ENCODE data around the gene PPARG. TPM values are rescaled to one million over a fixed set of nuclear protein-coding genes. Genes with fewer than 3 reads are reported as not detected.

PPARG gene
- total and polyA plus RNA-seq, 2 donors (not counting 3 experiments of a cell fraction or from before 2014, with no cell fraction given) = 0.15 to 1.3 TPM

- DNase-seq (ENCODE audit: low read depth, low spot score) (no peak), FAIRE-seq (no peak)
- Histone ChIP-seq H3K4me1 (ENCODE audit: control insufficient read depth, extremely low read depth, insufficient read depth, low read length) (no peaks in the 10 kb centered on the region), H3K9ac (replicated peaks; ENCODE audit: extremely low read depth, insufficient read depth, low read length) (no peak overlapping the region), H3K36me3 (ENCODE audit: control insufficient read depth in 2 of 2, extremely low read depth in 1 of 2, insufficient read depth in 2 of 2, low read length in 2 of 2) (no peaks in the 10 kb centered on the region), H3K79me2 (ENCODE audit: control insufficient read depth, insufficient read depth, low read length) (no peaks in the 10 kb centered on the region), H3K9me1 (replicated peaks; ENCODE audit: control insufficient read depth, extremely low read depth, insufficient read depth, low read length) (no peaks in the 10 kb centered on the region), H3K4me2 (ENCODE audit: insufficient read depth, low read length) (no peak overlapping the region), H3K4me3 (replicated peaks in 1 of 3; ENCODE audit: insufficient read depth in 1 of 3, low read depth in 1 of 3, low read length in 3 of 3) (no peak overlapping the region), H4K20me1 (replicated peaks; ENCODE audit: control insufficient read depth, extremely low read depth, insufficient read depth, low read length) (no peaks in the 10 kb centered on the region), H2AFZ (ENCODE audit: low read depth, low read length) (no peak overlapping the region), H3K27ac (ENCODE audit: insufficient read depth, low read depth, low read length) (no peak overlapping the region), H3K9me3 (replicated peaks; ENCODE audit: control insufficient read depth, insufficient read depth, low read length) (no peaks in the 10 kb centered on the region), H3K27me3 (ENCODE audit: control insufficient read depth in 2 of 2, insufficient read depth in 2 of 2, low read length in 2 of 2) (peaks cover 0 to 2% of the 10 kb centered on the region in 2 experiments)
- dilution Hi-C loops (cut with MboI; ENCODE audit: extremely low pct_ligation_motif_present, low sequenced_read_pairs) (no loop called here), intact Hi-C loops (cut with micrococcal nuclease) (loop anchor here (2.0 kb wide), 1 partner anchor 15 kb away; no protein-coding TSS in a partner anchor)
- POLR2A ChIA-PET = no interaction called here
- CTCF ChIA-PET = no interaction called here
- BruUV-seq (replicated peaks) = no TSS peak
- TF ChIP-seq MAX (IDR thresholded peaks at IDR 0.05; ENCODE audit: insufficient read depth, insufficient read length) = no peak
- no peak for TF ChIP-seq CTCF (IDR thresholded peaks at IDR 0.05; ENCODE audit: extremely low read depth in 1 of 2, insufficient read depth in 1 of 2, low read depth in 1 of 2, low read length in 2 of 2)
- TF ChIP-seq FOS (IDR thresholded peaks at IDR 0.05; ENCODE audit: borderline replicate concordance, insufficient read depth, low read length) = no peak
- TF ChIP-seq POLR2A (IDR thresholded peaks at IDR 0.05; ENCODE audit: low read depth, low read length) = no peak
- no peak for TF ChIP-seq POLR2AphosphoS5 (IDR thresholded peaks at IDR 0.05; ENCODE audit: insufficient read depth, low read depth, low read length)
- TF ChIP-seq GATA2 (IDR thresholded peaks at IDR 0.05; ENCODE audit: insufficient read depth, insufficient read length, low read depth, low read length) = no peak
- TF ChIP-seq JUN (IDR thresholded peaks at IDR 0.05; ENCODE audit: borderline replicate concordance, insufficient read depth, insufficient read length, low read depth) = no peak
- no peak for TF ChIP-seq EZH2 (IDR thresholded peaks at IDR 0.05; ENCODE audit: borderline replicate concordance, low read depth, low read length, severe bottlenecking)
- no peak for TF ChIP-seq MYC (IDR thresholded peaks at IDR 0.05; ENCODE audit: low read depth, low read length)
These were observed 68.6 kb downstream of the PPARG start for GRCh38 chr3:12357456-12357855.

All from endothelial cell of umbilical vein (primary cell).